DMS 273 (cell line): Measurements from ENCODE around the gene CRYBB3.
"Not testable (repeated sequence)": the region's sequence is repeated elsewhere in the genome, so short reads cannot be mapped to it uniquely, and the experiment has no call there.

ENCODE experiments used
- DNase-seq: peaks from one replicate; lab custom pipeline; 2025; ENCODE audit not compliant: unreplicated experiment; lab: John Stamatoyannopoulos, UW

Gene CRYBB3

GRCh38 chr22:25238058-25238457 is 38.4 kb downstream of the CRYBB3 start:
- DNase-seq = not testable (repeated sequence)

- not testable (repeated sequence) for DNase-seq
These were observed 55.5 kb downstream of the CRYBB3 start for GRCh38 chr22:25255169-25255568.
